Hepatocyte (in vitro differentiated cells): ENCODE results near the gene AKT2. TPM values are rescaled to one million over a fixed set of nuclear protein-coding genes. Genes with fewer than 3 reads are reported as not detected.

Experiments
- DNase-seq: peaks from one replicate; pipeline ENCODE4 v3.0.0-alpha.2; 2016; ENCODE audit warnings: low spot score
- H2AFZ ChIP-seq: fragments of 200-600 bp; sonication (generic); 2 replicates; pipeline ENCODE4 v1.6.0; 2016; ENCODE audit warnings: antibody characterized with exemption, mild to moderate bottlenecking
- H3K27ac ChIP-seq: fragments of 200-600 bp; sonication (generic); 2 replicates; pipeline ENCODE4 v1.5.1; 2016; ENCODE audit warnings: mild to moderate bottlenecking
- H3K27me3 ChIP-seq: fragments of 200-600 bp; sonication (generic); 2 replicates; pipeline ENCODE4 v1.6.1; 2016
- H3K36me3 ChIP-seq: fragments of 200-600 bp; sonication (generic); replicated peaks from 2 replicates; pipeline ENCODE4 v1.5.1; 2016; ENCODE audit warnings: low read depth; ENCODE audit not compliant: insufficient read depth
- H3K4me1 ChIP-seq: fragments of 200-600 bp; sonication (generic); 2 replicates; pipeline ENCODE4 v1.5.1; 2016; ENCODE audit warnings: mild to moderate bottlenecking, moderate library complexity; ENCODE audit not compliant: insufficient read depth
- H3K4me2 ChIP-seq: fragments of 200-600 bp; sonication (generic); 2 replicates; pipeline ENCODE4 v1.6.0; 2016
- H3K4me3 ChIP-seq: fragments of 200-600 bp; sonication (generic); 2 replicates; pipeline ENCODE4 v1.5.1; 2016; ENCODE audit warnings: mild to moderate bottlenecking
- H3K79me2 ChIP-seq: fragments of 200-600 bp; sonication (generic); 2 replicates; pipeline ENCODE4 v1.6.0; 2017; ENCODE audit warnings: mild to moderate bottlenecking
- H3K9me2 ChIP-seq: fragments of 200-600 bp; sonication (generic); replicated peaks from 2 replicates; pipeline ENCODE4 v1.6.0; 2017; ENCODE audit warnings: mild to moderate bottlenecking; ENCODE audit not compliant: insufficient read depth
- H3K9me3 ChIP-seq: fragments of 200-600 bp; sonication (generic); 2 replicates; pipeline ENCODE4 v1.5.1; 2016; ENCODE audit warnings: low read depth, mild to moderate bottlenecking
- H4K20me1 ChIP-seq: fragments of 200-600 bp; sonication (generic); 2 replicates; pipeline ENCODE4 v1.6.0; 2016; ENCODE audit warnings: mild to moderate bottlenecking; ENCODE audit not compliant: insufficient read depth, poor library complexity, severe bottlenecking
- EZH2 ChIP-seq: fragments of 200-600 bp; sonication (generic); IDR thresholded peaks from 2 replicates; pipeline ENCODE4 v1.6.1; 2016; ENCODE audit warnings: antibody characterized with exemption, mild to moderate bottlenecking, borderline replicate concordance
- EZH2phosphoT487 ChIP-seq: fragments of 200-600 bp; sonication (generic); IDR thresholded peaks from one replicate; pipeline ENCODE4 v1.6.1; 2018; ENCODE audit warnings: antibody characterized with exemption, mild to moderate bottlenecking, low read depth, moderate library complexity; ENCODE audit not compliant: unreplicated experiment, severe bottlenecking
- WGBS: methylation state at CpG from one replicate; pipeline ENCODE4 v1.1.6; 2016; ENCODE audit warnings: low lambda C conversion rate; ENCODE audit errors: missing lambda C conversion rate; 5-methylcytosine and 5-hydroxymethylcytosine counted together
- polyA plus RNA-seq: library from polyadenylated mRNA; unstranded; fragments of >200 nt; fragmentation: Nextera tagmentation; extraction: Ambion mirVana; gene quantifications from 2 replicates; pipeline ENCODE4 v1.2.1, GENCODE V29; 2016
- total RNA-seq: library from RNA; depleted of rRNA; stranded (reverse); fragments of >200 nt; gene quantifications from 2 replicates; pipeline ENCODE4 v1.2.3, GENCODE V29; 2014
- TF ChIP-seq, protein P1 (sequence below): fragments of 200-600 bp; sonication (generic); IDR thresholded peaks from 2 replicates; pipeline ENCODE4 v1.5.1; 2016; ENCODE audit warnings: antibody characterized with exemption, mild to moderate bottlenecking; ENCODE audit not compliant: poor library complexity

The AKT2 gene
- total and polyA plus RNA-seq, 2 experiments from 2014 or later = 54.9 to 106 TPM

DNA sequence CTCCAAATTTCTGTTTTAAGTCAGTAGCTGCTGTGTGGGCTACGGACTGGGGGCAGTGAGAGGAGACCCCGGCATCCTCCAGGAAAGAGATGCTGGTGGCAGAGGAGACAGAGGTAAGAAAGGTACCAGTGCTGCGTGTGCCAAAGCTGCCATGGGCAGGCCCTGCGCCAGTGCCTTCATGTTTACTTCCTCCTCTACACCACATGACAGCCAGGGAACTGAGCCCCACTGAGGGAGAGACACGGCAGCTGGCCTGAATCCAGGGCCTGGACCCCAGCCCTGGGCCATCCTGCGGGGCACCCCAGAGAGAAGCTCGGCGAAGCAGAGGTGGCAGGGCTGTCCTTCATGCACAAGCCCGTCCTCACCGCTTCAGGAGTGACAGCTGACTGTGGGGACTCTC, 35.9 kb downstream of the AKT2 start:
- Histone ChIP-seq H3K27me3 (no peaks in the 10 kb centered on the region), H3K36me3 (no peaks in the 10 kb centered on the region), H3K79me2 (peaks cover 27% of the 10 kb centered on the region), H2AFZ (no peak overlapping the region), H3K4me2 (no peak overlapping the region), H4K20me1 (peaks cover 11% of the 10 kb centered on the region), H3K9me3 (no peaks in the 10 kb centered on the region), H3K27ac (no peak overlapping the region), H3K4me3 (no peak overlapping the region), H3K9me2 (no peaks in the 10 kb centered on the region), H3K4me1 (no peaks in the 10 kb centered on the region)
- 97% methylated on average over 10 of the region's 10 CpGs for WGBS
- no peak for TF ChIP-seq EZH2
- no peak for DNase-seq

DNA sequence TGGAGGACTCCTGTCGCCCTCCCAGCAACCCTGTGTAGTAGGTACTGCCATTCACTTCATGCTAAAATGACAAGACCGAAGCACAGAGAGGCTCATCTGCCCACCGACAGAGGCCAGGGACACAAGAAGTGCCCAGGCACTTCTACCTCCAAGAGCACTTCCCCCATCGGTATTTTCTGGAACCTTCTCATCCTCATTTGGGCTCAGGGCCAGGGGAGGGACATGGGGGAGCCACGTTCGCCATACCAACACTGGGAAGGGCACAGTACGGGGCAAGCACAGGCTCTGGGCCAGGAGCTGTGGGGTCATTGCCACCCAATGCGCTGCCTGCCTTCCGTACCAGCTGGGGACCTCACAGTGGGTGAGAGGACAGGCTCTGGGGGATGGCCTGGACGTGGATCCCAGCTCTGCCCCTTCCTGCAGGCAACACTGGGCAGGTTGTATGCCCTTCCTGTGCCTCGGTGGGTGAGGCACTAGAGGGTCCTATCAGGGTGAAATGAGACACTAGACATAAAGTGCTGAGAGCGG, 37.3 kb downstream of the AKT2 start:
- TF ChIP-seq, protein P1, sequence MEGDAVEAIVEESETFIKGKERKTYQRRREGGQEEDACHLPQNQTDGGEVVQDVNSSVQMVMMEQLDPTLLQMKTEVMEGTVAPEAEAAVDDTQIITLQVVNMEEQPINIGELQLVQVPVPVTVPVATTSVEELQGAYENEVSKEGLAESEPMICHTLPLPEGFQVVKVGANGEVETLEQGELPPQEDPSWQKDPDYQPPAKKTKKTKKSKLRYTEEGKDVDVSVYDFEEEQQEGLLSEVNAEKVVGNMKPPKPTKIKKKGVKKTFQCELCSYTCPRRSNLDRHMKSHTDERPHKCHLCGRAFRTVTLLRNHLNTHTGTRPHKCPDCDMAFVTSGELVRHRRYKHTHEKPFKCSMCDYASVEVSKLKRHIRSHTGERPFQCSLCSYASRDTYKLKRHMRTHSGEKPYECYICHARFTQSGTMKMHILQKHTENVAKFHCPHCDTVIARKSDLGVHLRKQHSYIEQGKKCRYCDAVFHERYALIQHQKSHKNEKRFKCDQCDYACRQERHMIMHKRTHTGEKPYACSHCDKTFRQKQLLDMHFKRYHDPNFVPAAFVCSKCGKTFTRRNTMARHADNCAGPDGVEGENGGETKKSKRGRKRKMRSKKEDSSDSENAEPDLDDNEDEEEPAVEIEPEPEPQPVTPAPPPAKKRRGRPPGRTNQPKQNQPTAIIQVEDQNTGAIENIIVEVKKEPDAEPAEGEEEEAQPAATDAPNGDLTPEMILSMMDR = no peak
- no peak for TF ChIP-seq EZH2phosphoT487
- no peak for TF ChIP-seq EZH2
- Histone ChIP-seq H3K4me3 (no peak overlapping the region), H3K9me3 (no peaks in the 10 kb centered on the region), H3K36me3 (no peaks in the 10 kb centered on the region), H3K9me2 (no peaks in the 10 kb centered on the region), H3K27ac (no peak overlapping the region), H3K4me2 (no peak overlapping the region), H3K4me1 (no peaks in the 10 kb centered on the region), H2AFZ (no peak overlapping the region), H3K27me3 (no peaks in the 10 kb centered on the region), H3K79me2 (peaks cover 24% of the 10 kb centered on the region), H4K20me1 (peaks cover 8% of the 10 kb centered on the region)
- 94% methylated on average over 12 of the region's 12 CpGs for WGBS
- no peak for DNase-seq

DNA sequence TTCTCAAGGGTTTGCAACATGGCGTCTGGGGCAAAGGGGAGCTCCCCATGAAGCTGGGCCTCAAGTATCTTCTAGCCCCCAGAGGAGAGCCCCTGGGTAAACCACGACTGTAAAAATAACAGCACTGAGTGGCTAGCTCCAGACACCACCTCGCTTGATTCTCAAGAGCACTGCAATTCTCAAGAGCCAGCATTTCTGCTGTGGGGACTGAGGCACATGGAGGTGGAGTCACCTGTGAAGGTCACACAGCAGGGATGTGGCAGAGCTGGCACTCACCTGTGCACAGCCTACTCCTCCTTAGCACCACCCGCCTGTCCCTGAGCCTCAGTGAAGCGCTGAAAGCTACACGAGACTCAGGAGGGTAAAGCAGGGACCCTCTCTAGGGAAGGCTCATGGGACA, 38.0 kb downstream of the AKT2 start:
- no peak overlapping the region for H3K27ac ChIP-seq
- WGBS = 90% methylated on average over 6 of the region's 6 CpGs
- no peak overlapping the region for H3K4me3 ChIP-seq
- DNase-seq = no peak
- H3K4me1 ChIP-seq = no peaks in the 10 kb centered on the region
- H3K27me3 ChIP-seq = no peaks in the 10 kb centered on the region
- H3K79me2 ChIP-seq = peaks cover 19% of the 10 kb centered on the region
- H3K9me2 ChIP-seq = no peaks in the 10 kb centered on the region
- no peaks in the 10 kb centered on the region for H3K36me3 ChIP-seq
- no peak overlapping the region for H3K4me2 ChIP-seq
- no peak overlapping the region for H2AFZ ChIP-seq
- H4K20me1 ChIP-seq = peaks cover 6% of the 10 kb centered on the region
- TF ChIP-seq EZH2phosphoT487 = no peak
- no peak for TF ChIP-seq EZH2
- TF ChIP-seq, protein P1 = no peak
- H3K9me3 ChIP-seq = no peaks in the 10 kb centered on the region

DNA sequence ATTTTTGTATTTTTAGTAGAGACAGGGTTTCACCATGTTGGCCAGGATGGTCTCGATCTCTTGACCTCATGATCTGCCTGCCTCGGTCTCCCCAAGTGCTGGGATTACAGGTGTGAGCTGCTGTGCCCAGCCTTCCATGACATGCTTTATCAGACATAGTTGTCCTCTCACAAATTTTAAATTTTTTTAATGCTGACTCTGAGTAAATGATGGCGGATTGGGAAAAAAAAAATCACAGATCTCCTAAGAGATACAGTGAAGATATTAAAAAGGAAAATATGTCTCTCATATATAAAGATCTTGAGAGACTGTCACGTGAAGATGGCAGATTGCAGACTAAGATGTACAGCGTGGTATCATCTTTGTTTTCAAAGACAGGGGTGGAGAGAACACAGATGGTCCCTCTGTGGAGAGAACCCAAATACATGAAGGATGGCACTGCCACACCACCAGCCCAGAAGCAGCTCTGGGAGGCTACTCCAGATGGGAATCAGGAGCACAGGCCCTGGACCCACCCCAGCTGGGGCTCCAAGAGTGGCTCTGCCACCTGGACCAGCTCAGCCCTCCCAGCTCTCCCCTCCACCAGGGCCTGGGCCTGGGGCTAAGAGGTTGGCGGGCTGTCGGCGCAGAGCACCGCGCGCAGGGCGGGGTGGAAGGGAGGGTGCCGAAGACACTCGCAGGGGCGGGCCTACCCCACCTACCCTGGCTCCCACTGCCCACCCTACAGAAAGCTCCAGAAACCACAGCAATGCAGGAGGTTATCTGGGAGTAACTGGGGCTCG, 38.7 kb downstream of the AKT2 start:
- peaks cover 6% of the 10 kb centered on the region for H4K20me1 ChIP-seq
- no peaks in the 10 kb centered on the region for H3K9me2 ChIP-seq
- H3K36me3 ChIP-seq = no peaks in the 10 kb centered on the region
- no peak overlapping the region for H2AFZ ChIP-seq
- 94% methylated on average over 10 of the region's 16 CpGs for WGBS
- no peak overlapping the region for H3K27ac ChIP-seq
- H3K4me3 ChIP-seq = no peak overlapping the region
- TF ChIP-seq EZH2 (no peak), EZH2phosphoT487 (no peak)
- TF ChIP-seq, protein P1 = no peak
- peaks cover 19% of the 10 kb centered on the region for H3K79me2 ChIP-seq
- no peak for DNase-seq
- no peak overlapping the region for H3K4me2 ChIP-seq
- no peaks in the 10 kb centered on the region for H3K4me1 ChIP-seq
- H3K27me3 ChIP-seq = no peaks in the 10 kb centered on the region
- H3K9me3 ChIP-seq = no peaks in the 10 kb centered on the region
